NT2/D1 (cell line): Measurements from ENCODE around the gene VAV2.

Experiments
- DNase-seq: peaks from one replicate; pipeline ENCODE4 v3.0.0-alpha.2; 2011; ENCODE audit warnings: low read depth, low spot score
- H3K27me3 ChIP-seq: 2 replicates; pipeline ENCODE4 v1.6.0; 2011; ENCODE audit warnings: mild to moderate bottlenecking; ENCODE audit not compliant: insufficient read length, insufficient read depth
- H3K36me3 ChIP-seq: 2 replicates; pipeline ENCODE4 v1.6.1; 2011; ENCODE audit warnings: mild to moderate bottlenecking, low read length, mixed read lengths; ENCODE audit not compliant: insufficient read depth, insufficient read length
- H3K4me1 ChIP-seq: 2 replicates; pipeline ENCODE4 v1.5.1; 2011; ENCODE audit not compliant: insufficient read depth, insufficient read length
- H3K4me3 ChIP-seq: 2 replicates; pipeline ENCODE4 v1.5.1; 2011; ENCODE audit warnings: low read depth; ENCODE audit not compliant: insufficient read length
- H3K9ac ChIP-seq: 2 replicates; pipeline ENCODE4 v1.6.0; 2011; ENCODE audit warnings: low read depth; ENCODE audit not compliant: insufficient read length
- H3K9me3 ChIP-seq: 2 replicates; pipeline ENCODE4 v1.5.1; 2011; ENCODE audit warnings: mild to moderate bottlenecking, low read length; ENCODE audit not compliant: insufficient read depth
- SUZ12 ChIP-seq: IDR thresholded peaks from 2 replicates; pipeline ENCODE4 v1.6.1; 2011; ENCODE audit not compliant: insufficient read length, insufficient read depth; ENCODE audit errors: extremely low read depth
- YY1 ChIP-seq: IDR thresholded peaks from 2 replicates; pipeline ENCODE4 v1.6.1; 2011; ENCODE audit not compliant: insufficient read length, insufficient read depth
- ZNF274 ChIP-seq: IDR thresholded peaks from 2 replicates; pipeline ENCODE4 v1.6.1; 2011; ENCODE audit warnings: mild to moderate bottlenecking, low read depth, low read length

The VAV2 gene

DNA sequence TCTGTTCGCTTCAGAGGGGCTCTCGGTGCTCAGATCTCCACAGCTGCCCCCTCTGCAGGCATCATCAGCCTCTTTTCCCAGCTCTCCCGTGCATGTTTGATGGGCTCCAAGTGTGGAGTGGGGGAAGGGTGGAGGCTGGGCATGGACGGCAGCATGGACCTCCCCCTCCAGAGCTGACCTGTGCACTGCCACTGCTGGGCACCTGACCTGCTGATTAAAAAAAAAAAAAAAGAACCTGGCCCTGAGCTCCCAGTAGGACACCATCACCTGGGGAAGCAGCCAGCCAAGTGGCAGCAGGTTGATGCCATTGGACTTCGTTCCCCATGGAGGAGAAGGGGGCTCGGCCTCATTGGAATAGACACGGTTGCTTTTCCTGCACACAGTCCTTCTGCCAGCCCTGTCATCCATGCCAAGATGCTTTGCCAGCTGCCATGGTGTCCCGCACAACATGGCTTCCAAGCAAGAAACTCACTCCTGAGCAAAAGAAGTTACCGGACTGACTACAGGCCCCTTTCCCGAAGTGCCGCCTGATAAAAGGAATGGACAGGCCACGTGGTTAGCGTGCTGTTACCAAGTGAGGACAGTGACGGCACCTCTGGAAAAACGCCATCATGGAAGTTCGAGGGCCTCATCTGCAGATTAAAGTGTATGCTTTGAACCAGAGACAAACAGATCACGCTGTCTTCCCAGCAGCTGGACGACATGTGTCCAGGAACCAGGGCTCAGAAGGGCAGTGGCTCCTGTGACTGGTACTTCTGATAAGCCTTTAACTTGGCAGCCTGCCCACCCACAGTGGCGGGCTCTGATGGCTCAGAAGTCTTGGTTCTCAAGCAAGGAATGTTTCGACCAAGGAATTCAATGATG lies 18.4 kb upstream of the VAV2 start:
- DNase-seq, result no peak
- no peak for TF ChIP-seq YY1
- no peak for TF ChIP-seq ZNF274
- TF ChIP-seq SUZ12, result no peak
- Histone ChIP-seq H3K4me1 (no peaks in the 10 kb centered on the region), H3K9ac (no peak overlapping the region), H3K4me3 (no peak overlapping the region), H3K27me3 (no peaks in the 10 kb centered on the region), H3K36me3 (no peaks in the 10 kb centered on the region), H3K9me3 (peaks cover 17% of the 10 kb centered on the region; the same call in 1 of the 2 replicates)

DNA sequence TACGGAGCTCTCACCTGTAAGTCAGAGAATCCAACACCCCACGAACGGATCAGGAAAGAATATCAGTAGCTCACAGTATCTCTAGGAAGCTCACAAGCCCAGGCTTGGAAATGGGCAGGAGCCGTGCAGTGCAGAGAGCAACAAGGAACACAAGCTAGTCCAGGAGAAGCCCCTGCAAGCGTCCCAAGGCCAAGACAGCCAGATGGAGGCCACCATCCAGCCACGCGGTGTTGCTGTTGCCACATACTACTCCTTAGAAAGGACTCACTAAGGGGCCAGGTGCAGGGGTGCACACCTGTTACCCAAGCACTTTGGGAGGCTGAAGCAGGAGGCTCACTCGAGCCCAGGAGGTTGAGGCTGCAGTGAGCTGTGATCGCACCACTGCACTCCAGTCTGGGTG lies 15.4 kb upstream of the VAV2 start:
- TF ChIP-seq YY1, result no peak
- H3K9ac ChIP-seq, result no peak overlapping the region
- H3K4me3 ChIP-seq, result no peak overlapping the region
- H3K36me3 ChIP-seq, result no peaks in the 10 kb centered on the region
- no peaks in the 10 kb centered on the region for H3K4me1 ChIP-seq
- H3K27me3 ChIP-seq, result no peaks in the 10 kb centered on the region
- H3K9me3 ChIP-seq, result peaks cover 7% of the 10 kb centered on the region; the same call in 1 of the 2 replicates
- no peak for DNase-seq

DNA sequence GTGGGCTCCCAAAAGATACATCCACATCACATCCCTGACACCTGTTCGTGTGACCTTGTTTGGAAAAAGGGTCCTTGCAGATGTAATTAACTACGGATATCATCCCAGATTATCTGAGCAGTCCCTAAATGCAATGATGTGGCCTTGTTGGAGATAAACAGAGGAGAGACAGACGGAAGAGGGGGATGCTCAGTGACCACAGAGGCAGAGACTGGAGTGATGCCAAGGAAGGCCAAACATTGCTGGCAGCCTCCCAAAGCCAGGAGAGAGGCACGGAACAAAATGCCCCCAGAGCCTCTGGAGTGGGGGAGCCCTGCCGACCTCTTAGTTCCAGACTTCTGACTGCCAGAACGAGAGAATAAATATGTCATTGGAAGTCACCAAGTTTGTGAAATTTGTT lies 15.0 kb upstream of the VAV2 start:
- H3K9me3 ChIP-seq, result peaks cover 7% of the 10 kb centered on the region; the same call in 1 of the 2 replicates
- H3K4me1 ChIP-seq, result no peaks in the 10 kb centered on the region
- no peak for TF ChIP-seq YY1
- no peak for TF ChIP-seq ZNF274
- TF ChIP-seq SUZ12, result no peak
- no peak for DNase-seq
- H3K9ac ChIP-seq, result no peak overlapping the region
- H3K4me3 ChIP-seq, result no peak overlapping the region
- H3K36me3 ChIP-seq, result no peaks in the 10 kb centered on the region
- H3K27me3 ChIP-seq, result no peaks in the 10 kb centered on the region

DNA sequence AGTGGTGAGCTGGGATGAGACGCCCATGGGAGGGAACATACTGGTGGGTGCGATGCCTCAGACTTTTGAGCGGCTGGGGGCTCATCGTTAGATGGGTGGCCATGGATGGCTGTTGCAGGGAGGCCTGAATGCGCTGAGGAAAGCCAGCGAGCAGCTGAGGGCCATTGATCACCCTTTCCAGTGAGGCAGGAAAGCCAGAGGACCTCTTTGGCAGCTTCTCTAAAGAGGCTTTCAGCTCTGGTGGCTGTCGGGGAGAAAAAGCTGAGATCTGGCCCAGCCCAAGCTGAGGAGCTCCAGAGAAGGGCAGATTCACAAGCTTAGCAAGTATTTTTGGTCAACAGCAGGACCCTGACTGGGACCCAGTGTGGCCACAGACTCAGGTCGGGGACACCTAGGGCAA lies 13.3 kb upstream of the VAV2 start:
- H3K27me3 ChIP-seq, result no peaks in the 10 kb centered on the region

DNA sequence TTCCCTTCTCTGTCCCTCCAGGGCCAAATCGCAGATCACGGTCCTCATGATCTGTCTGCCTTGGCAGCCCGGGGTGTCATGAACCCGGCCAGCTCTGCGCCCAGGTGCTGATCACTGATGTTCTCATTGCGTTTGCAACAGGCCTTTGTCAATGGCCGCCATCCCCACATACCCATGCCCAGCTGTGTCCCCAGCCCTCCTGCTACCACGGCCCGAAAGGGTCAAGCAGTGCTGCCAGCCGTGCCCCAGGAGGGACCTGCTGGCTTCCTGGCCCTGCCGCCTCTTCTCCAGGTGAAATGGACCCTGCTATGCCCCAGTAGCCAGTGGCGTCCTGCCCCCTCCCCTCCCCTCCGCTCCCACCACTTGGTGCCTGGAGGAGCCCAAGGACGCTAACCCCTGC lies 12.8 kb upstream of the VAV2 start:
- H3K9me3 ChIP-seq, result no peaks in the 10 kb centered on the region
- no peaks in the 10 kb centered on the region for H3K36me3 ChIP-seq
- DNase-seq, result no peak
- TF ChIP-seq YY1, result no peak
- no peak for TF ChIP-seq ZNF274
- no peak for TF ChIP-seq SUZ12
- no peak overlapping the region for H3K4me3 ChIP-seq
- H3K9ac ChIP-seq, result no peak overlapping the region
- H3K27me3 ChIP-seq, result no peaks in the 10 kb centered on the region
- H3K4me1 ChIP-seq, result no peaks in the 10 kb centered on the region

More for the DNA sequence above, 13.3 kb upstream of the VAV2 start:
- TF ChIP-seq YY1 (no peak), SUZ12 (no peak), ZNF274 (no peak)
- Histone ChIP-seq H3K36me3 (no peaks in the 10 kb centered on the region), H3K9me3 (no peaks in the 10 kb centered on the region), H3K4me3 (no peak overlapping the region), H3K4me1 (no peaks in the 10 kb centered on the region), H3K9ac (no peak overlapping the region)
- DNase-seq, result no peak

DNA sequence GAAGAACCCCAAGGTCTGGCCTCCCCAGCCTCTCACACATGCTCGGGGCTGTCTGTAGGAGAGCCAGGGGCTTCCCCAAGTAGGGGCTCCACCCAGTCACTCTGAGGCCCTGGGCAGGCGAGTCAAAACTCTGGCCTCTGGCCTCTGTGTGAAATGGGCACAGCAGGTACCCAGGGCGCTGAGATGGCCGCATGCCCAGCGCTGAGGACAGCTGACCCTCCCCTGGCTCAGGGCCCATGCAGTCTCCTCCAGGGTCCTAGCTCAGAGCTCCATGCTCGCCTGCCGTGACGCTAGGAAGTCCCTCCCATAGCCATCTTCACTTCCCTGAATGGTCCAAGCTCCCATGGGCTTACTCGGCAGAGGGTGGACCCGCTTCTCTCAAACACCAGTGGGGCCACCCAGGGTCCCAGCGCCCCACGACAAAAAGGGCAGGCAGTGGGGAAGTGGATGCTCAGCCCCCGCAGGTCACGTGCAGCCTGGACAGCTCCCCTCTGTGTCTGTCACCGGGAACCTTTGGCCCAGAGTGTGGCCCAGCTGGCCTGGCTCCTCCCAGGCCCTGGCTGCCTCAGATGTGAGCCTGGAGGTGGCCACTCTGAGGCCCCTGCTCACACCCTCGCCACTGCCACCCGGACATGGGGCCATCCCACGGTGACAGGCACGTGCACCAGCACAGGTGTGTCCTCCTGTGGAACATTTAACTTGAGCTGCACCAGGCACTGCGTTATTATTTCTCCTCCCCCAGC lies 12.2 kb upstream of the VAV2 start:
- Histone ChIP-seq H3K9me3 (no peaks in the 10 kb centered on the region), H3K4me3 (no peak overlapping the region), H3K27me3 (no peaks in the 10 kb centered on the region), H3K9ac (no peak overlapping the region), H3K4me1 (no peaks in the 10 kb centered on the region), H3K36me3 (no peaks in the 10 kb centered on the region)
- TF ChIP-seq YY1 (no peak), ZNF274 (no peak), SUZ12 (no peak)
- DNase-seq, result no peak

DNA sequence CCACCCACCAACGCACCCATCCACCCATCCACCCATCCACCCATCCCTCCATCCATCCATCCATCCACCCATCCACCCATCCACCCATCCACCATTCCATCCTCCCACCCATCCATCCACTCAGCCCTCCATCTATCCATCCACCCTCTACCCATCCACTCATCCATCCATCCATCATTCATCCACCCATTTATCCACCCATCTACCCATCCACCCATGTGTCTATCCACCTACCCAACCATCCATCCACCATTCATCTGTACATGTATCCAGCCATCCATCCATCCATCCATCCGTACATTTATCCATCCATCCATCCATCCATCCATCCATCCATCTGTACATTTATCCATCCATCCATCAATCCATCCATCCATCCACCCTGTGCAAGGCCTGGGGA lies 11.1 kb upstream of the VAV2 start:
- TF ChIP-seq YY1 (no peak), ZNF274 (no peak), SUZ12 (no peak)
- Histone ChIP-seq H3K9me3 (no peaks in the 10 kb centered on the region), H3K4me1 (no peaks in the 10 kb centered on the region), H3K27me3 (no peaks in the 10 kb centered on the region), H3K4me3 (no peak overlapping the region), H3K36me3 (no peaks in the 10 kb centered on the region), H3K9ac (no peak overlapping the region)
- DNase-seq, result no peak
